Natural killer cell (primary cell): ENCODE measurements around the gene REEP1. TPM values are rescaled to one million over a fixed set of nuclear protein-coding genes. Genes with fewer than 3 reads are reported as not detected.

Experiments
- ATAC-seq, 3 donors: fragments of 150-1000 bp in 2 of 3; fragments of 200-7000 bp in 1 of 3; cut with Tn5 transposase; 1 replicate in 1 of 3; 2 replicates in 2 of 3; pipeline ENCODE4 v1.10.0; 2021; ENCODE audit warnings: mild to moderate bottlenecking in 2 of 3, moderate library complexity in 2 of 3
- DNase-seq, 2 donors: peaks; one replicate each; pipeline versions ENCODE4 v3.0.0 to v3.0.0-alpha.2; 2013 to 2021; ENCODE audit warnings: mixed read lengths in 1 of 2
- H3K27ac ChIP-seq: one replicate; pipeline ENCODE4 v1.5.1; 2013; ENCODE audit warnings: mild to moderate bottlenecking, low read length
- H3K27me3 ChIP-seq: one replicate; pipeline ENCODE4 v1.6.1; 2013; ENCODE audit warnings: low read length; ENCODE audit not compliant: control insufficient read depth, insufficient read depth
- H3K36me3 ChIP-seq: one replicate; pipeline ENCODE4 v1.6.1; 2013; ENCODE audit warnings: low read length; ENCODE audit not compliant: control insufficient read depth, insufficient read depth
- H3K4me1 ChIP-seq: one replicate; pipeline ENCODE4 v1.6.1; 2013; ENCODE audit warnings: low read length; ENCODE audit not compliant: control insufficient read depth, insufficient read depth
- H3K4me3 ChIP-seq: one replicate; pipeline ENCODE4 v1.5.1; 2013; ENCODE audit warnings: low read length
- H3K9me3 ChIP-seq: one replicate; pipeline ENCODE4 v1.6.1; 2013; ENCODE audit warnings: low read length; ENCODE audit not compliant: control insufficient read depth, insufficient read depth
- H3K27ac Mint-ChIP-seq, 2 donors: one replicate each; pipeline ENCODE4 v1.8.0; 2022; ENCODE audit warnings: mild to moderate bottlenecking in 2 of 2, mixed read lengths in 2 of 2, moderate library complexity in 1 of 2
- H3K27me3 Mint-ChIP-seq, 2 donors: one replicate each; pipeline ENCODE4 v1.8.0; 2022; ENCODE audit warnings: low read depth in 2 of 2, mixed read lengths in 2 of 2
- H3K36me3 Mint-ChIP-seq: one replicate; pipeline ENCODE4 v1.8.0; 2022; ENCODE audit warnings: mixed read lengths
- H3K4me1 Mint-ChIP-seq, 2 donors: one replicate each; pipeline ENCODE4 v1.8.0; 2022; ENCODE audit warnings: mixed read lengths in 2 of 2
- H3K4me3 Mint-ChIP-seq: one replicate; pipeline ENCODE4 v1.8.0; 2022; ENCODE audit warnings: mild to moderate bottlenecking, moderate library complexity, mixed read lengths
- H3K9me3 Mint-ChIP-seq, 2 donors: one replicate each; pipeline ENCODE4 v1.8.0; 2022; ENCODE audit warnings: mixed read lengths in 2 of 2
- CTCF ChIP-seq: fragments of 200-600 bp; IDR thresholded peaks from one replicate; pipeline ENCODE4 v1.8.0; 2022; ENCODE audit warnings: antibody characterized with exemption
- WGBS: methylation state at CpG from one replicate; pipeline ENCODE4 v1.1.7; 2013; ENCODE audit warnings: missing lambda C conversion rate; ENCODE audit not compliant: insufficient coverage; 5-methylcytosine and 5-hydroxymethylcytosine counted together
- intact Hi-C: fragments of 100-400 bp; cut with micrococcal nuclease; formaldehyde crosslinking; loops from one replicate; pipeline ENCODE4 v1.14.2; 2022
- total RNA-seq, 4 donors: library from RNA; stranded (reverse); fragments of 120-200 nt in 1 of 4; gene quantifications; one replicate each; pipeline versions ENCODE4 v1.2.3 to v1.2.4, GENCODE V29; 2013 to 2022

Gene REEP1
- total RNA-seq, 3 donors from 2014 or later (not counting 1 experiment from before 2014, with no cell fraction given) = 0.10 TPM; not detected in 2

GRCh38 chr2:86233436-86233835, 104.0 kb downstream of the REEP1 start:
- no peaks in the 10 kb centered on the region for H3K36me3 ChIP-seq
- ATAC-seq = no peak
- 88% methylated on average over 4 of the region's 4 CpGs for WGBS
- no peak for DNase-seq
- H3K27ac ChIP-seq = no peak overlapping the region
- Mint-ChIP-seq H3K4me1 (peaks cover 2 to 3% of the 10 kb centered on the region in 2 donors), H3K27ac (no peak overlapping the region), H3K4me3 (no peak overlapping the region), H3K27me3 (peaks cover 5 to 11% of the 10 kb centered on the region in 2 donors), H3K9me3 (no peaks in the 10 kb centered on the region), H3K36me3 (no peaks in the 10 kb centered on the region)
- no peaks in the 10 kb centered on the region for H3K4me1 ChIP-seq
- no peaks in the 10 kb centered on the region for H3K27me3 ChIP-seq
- H3K4me3 ChIP-seq = no peak overlapping the region
- no peak for TF ChIP-seq CTCF
- intact Hi-C loops = no loop called here
- no peaks in the 10 kb centered on the region for H3K9me3 ChIP-seq

- Mint-ChIP-seq H3K4me3 (no peak overlapping the region), H3K4me1 (no peaks in the 10 kb centered on the region), H3K9me3 (no peaks in the 10 kb centered on the region), H3K27me3 (peaks cover 5 to 8% of the 10 kb centered on the region in 2 donors), H3K36me3 (no peaks in the 10 kb centered on the region), H3K27ac (no peak overlapping the region)
- DNase-seq (no peak), ATAC-seq (no peak)
- H3K4me3 ChIP-seq = no peak overlapping the region
- H3K27me3 ChIP-seq = no peaks in the 10 kb centered on the region
- no peaks in the 10 kb centered on the region for H3K36me3 ChIP-seq
- intact Hi-C loops = no loop called here
- H3K9me3 ChIP-seq = no peaks in the 10 kb centered on the region
- 91% methylated on average over 6 of the region's 6 CpGs for WGBS
- H3K27ac ChIP-seq = no peak overlapping the region
- H3K4me1 ChIP-seq = no peaks in the 10 kb centered on the region
- TF ChIP-seq CTCF = no peak
These were observed 104.5 kb downstream of the REEP1 start for GRCh38 chr2:86232910-86233309.

GRCh38 chr2:86232373-86232784, 105.0 kb downstream of the REEP1 start:
- DNase-seq (no peak), ATAC-seq (no peak)
- H3K27ac ChIP-seq = no peak overlapping the region
- no peak overlapping the region for H3K4me3 ChIP-seq
- no peak overlapping the region for H3K27ac Mint-ChIP-seq
- no peaks in the 10 kb centered on the region for H3K36me3 ChIP-seq
- intact Hi-C loops = no loop called here
- no peaks in the 10 kb centered on the region for H3K4me1 ChIP-seq
- 90% methylated on average over 15 of the region's 15 CpGs for WGBS
- no peaks in the 10 kb centered on the region for H3K4me1 Mint-ChIP-seq
- no peaks in the 10 kb centered on the region for H3K27me3 ChIP-seq
- no peaks in the 10 kb centered on the region for H3K9me3 ChIP-seq
- no peaks in the 10 kb centered on the region for H3K36me3 Mint-ChIP-seq
- TF ChIP-seq CTCF = no peak
- H3K4me3 Mint-ChIP-seq = no peak overlapping the region
- no peaks in the 10 kb centered on the region for H3K9me3 Mint-ChIP-seq
- H3K27me3 Mint-ChIP-seq = peaks cover 5 to 8% of the 10 kb centered on the region in 2 donors

- no peak overlapping the region for H3K27ac Mint-ChIP-seq
- no peaks in the 10 kb centered on the region for H3K4me1 Mint-ChIP-seq
- no peaks in the 10 kb centered on the region for H3K9me3 Mint-ChIP-seq
- H3K4me3 Mint-ChIP-seq = no peak overlapping the region
- Histone ChIP-seq H3K9me3 (no peaks in the 10 kb centered on the region), H3K4me1 (no peaks in the 10 kb centered on the region), H3K4me3 (no peak overlapping the region), H3K27ac (no peak overlapping the region), H3K36me3 (no peaks in the 10 kb centered on the region), H3K27me3 (no peaks in the 10 kb centered on the region)
- peaks cover 5 to 8% of the 10 kb centered on the region in 2 donors for H3K27me3 Mint-ChIP-seq
- no peak for ATAC-seq
- 89% methylated on average over 13 of the region's 13 CpGs for WGBS
- no peak for DNase-seq
- no peaks in the 10 kb centered on the region for H3K36me3 Mint-ChIP-seq
- intact Hi-C loops = no loop called here
- no peak for TF ChIP-seq CTCF
These were observed 105.6 kb downstream of the REEP1 start for GRCh38 chr2:86231680-86232372.
